Endothelial cell of umbilical vein (primary cell): ENCODE data around the gene PRKCZ. TPM values are rescaled to one million over a fixed set of nuclear protein-coding genes. Genes with fewer than 3 reads are reported as not detected.

Source experiments
- BruUV-seq: library from RNA; stranded (reverse); fragments of 400-500 nt; replicated peaks from 2 replicates; lab custom pipeline; 2021; lab: Mats Ljungman, UMichigan
- CTCF ChIA-PET: fragments of 300-600, 350-600 bp; sonication (Branson Sonifier 250); formaldehyde crosslinking; loops from one replicate; lab custom pipeline; 2021; ENCODE audit warnings: antibody characterized with exemption, inconsistent platforms; lab: Charles Lee
- POLR2A ChIA-PET: fragments of 300-600, 350-600 bp; sonication (Branson Sonifier 250); formaldehyde crosslinking; loops from one replicate; lab custom pipeline; 2021; ENCODE audit warnings: antibody characterized with exemption, inconsistent platforms; lab: Charles Lee
- DNase-seq: peaks from one replicate; pipeline ENCODE4 v3.0.0-alpha.2; 2011; ENCODE audit warnings: low read depth, low spot score
- FAIRE-seq: peaks from 2 replicates; lab custom pipeline; 2011; peaks lifted over from hg19 to GRCh38; lab: Jason Lieb, UNC
- H2AFZ ChIP-seq: 2 replicates; pipeline ENCODE4 v1.6.0; 2012; ENCODE audit warnings: low read depth, low read length, control low read depth, inconsistent platforms
- H3K27ac ChIP-seq: 2 replicates; pipeline ENCODE4 v1.5.1; 2011; ENCODE audit warnings: low read depth, mild to moderate bottlenecking, control low read depth, low read length, moderate library complexity; ENCODE audit not compliant: insufficient read depth
- H3K27me3 ChIP-seq, 2 experiments: 2 replicates each; pipeline versions ENCODE4 v1.6.0 to v1.6.1; 2011; ENCODE audit warnings: low read length in 2 of 2, mixed read lengths in 1 of 2; ENCODE audit not compliant: control insufficient read depth in 2 of 2, insufficient read depth in 2 of 2
- H3K36me3 ChIP-seq, 2 experiments: 2 replicates in 1 of 2; 3 replicates in 1 of 2; pipeline ENCODE4 v1.5.1; 2011; ENCODE audit warnings: low read length in 2 of 2, mild to moderate bottlenecking in 1 of 2, moderate library complexity in 1 of 2; ENCODE audit not compliant: control insufficient read depth in 2 of 2, insufficient read depth in 2 of 2; ENCODE audit errors: extremely low read depth in 1 of 2
- H3K4me1 ChIP-seq: 3 replicates; pipeline ENCODE4 v1.5.1; 2011; ENCODE audit warnings: mild to moderate bottlenecking, low read length; ENCODE audit not compliant: control insufficient read depth, insufficient read depth; ENCODE audit errors: extremely low read depth
- H3K4me2 ChIP-seq: 2 replicates; pipeline ENCODE4 v1.6.1; 2011; ENCODE audit warnings: low read length, control low read depth, mixed read lengths; ENCODE audit not compliant: insufficient read depth
- H3K4me3 ChIP-seq, 3 experiments: fragments of 200-600 bp in 1 of 3; sonication (generic), shearing (Covaris generic) in 1 of 3; replicated peaks in 1 of 3; 2 replicates each; pipeline ENCODE4 v1.5.1; 2011 to 2016; ENCODE audit warnings: control low read depth in 3 of 3, low read length in 3 of 3, mild to moderate bottlenecking in 2 of 3, inconsistent platforms in 1 of 3, low read depth in 1 of 3, moderate library complexity in 1 of 3; ENCODE audit not compliant: insufficient read depth in 1 of 3
- H3K79me2 ChIP-seq: 2 replicates; pipeline ENCODE4 v1.6.0; 2012; ENCODE audit warnings: low read length, inconsistent platforms; ENCODE audit not compliant: control insufficient read depth, insufficient read depth
- H3K9ac ChIP-seq: replicated peaks from 2 replicates; pipeline ENCODE3; 2011; ENCODE audit warnings: low read length, control low read depth; ENCODE audit not compliant: insufficient read depth; ENCODE audit errors: extremely low read depth
- H3K9me1 ChIP-seq: replicated peaks from 3 replicates; pipeline ENCODE4 v1.6.0; 2011; ENCODE audit warnings: mild to moderate bottlenecking, low read length; ENCODE audit not compliant: control insufficient read depth, insufficient read depth; ENCODE audit errors: extremely low read depth
- H3K9me3 ChIP-seq: replicated peaks from 2 replicates; pipeline ENCODE4 v1.5.1; 2012; ENCODE audit warnings: low read length, inconsistent platforms; ENCODE audit not compliant: control insufficient read depth, insufficient read depth
- H4K20me1 ChIP-seq: replicated peaks from 2 replicates; pipeline ENCODE3; 2011; ENCODE audit warnings: mild to moderate bottlenecking, low read length; ENCODE audit not compliant: control insufficient read depth, insufficient read depth; ENCODE audit errors: extremely low read depth
- CTCF ChIP-seq, 2 donors: IDR thresholded peaks; 1 replicate in 1 of 2; 2 replicates in 1 of 2; pipeline ENCODE4 v1.5.1; 2011; ENCODE audit warnings: low read length in 2 of 2, mild to moderate bottlenecking in 2 of 2, moderate library complexity in 2 of 2, control low read depth in 1 of 2, inconsistent platforms in 1 of 2, low read depth in 1 of 2; ENCODE audit not compliant: insufficient read depth in 1 of 2; ENCODE audit errors: extremely low read depth in 1 of 2
- EZH2 ChIP-seq: IDR thresholded peaks from 2 replicates; pipeline ENCODE4 v1.6.1; 2012; ENCODE audit warnings: borderline replicate concordance, low read depth, mild to moderate bottlenecking, moderate library complexity, low read length, inconsistent platforms; ENCODE audit not compliant: severe bottlenecking
- FOS ChIP-seq: IDR thresholded peaks from 2 replicates; pipeline ENCODE4 v1.6.1; 2011; ENCODE audit warnings: mild to moderate bottlenecking, low read length, moderate library complexity, borderline replicate concordance; ENCODE audit not compliant: insufficient read depth
- GATA2 ChIP-seq: IDR thresholded peaks from 2 replicates; pipeline ENCODE4 v1.7.0; 2011; ENCODE audit warnings: low read depth, mild to moderate bottlenecking, moderate library complexity, mixed read lengths, low read length; ENCODE audit not compliant: insufficient read length, insufficient read depth
- JUN ChIP-seq: IDR thresholded peaks from 2 replicates; pipeline ENCODE4 v1.6.1; 2011; ENCODE audit warnings: borderline replicate concordance, low read depth; ENCODE audit not compliant: insufficient read length, insufficient read depth
- MAX ChIP-seq: IDR thresholded peaks from 2 replicates; pipeline ENCODE4 v1.6.1; 2011; ENCODE audit not compliant: insufficient read depth, insufficient read length
- MYC ChIP-seq: IDR thresholded peaks from one replicate; pipeline ENCODE4 v1.6.1; 2011; ENCODE audit warnings: mild to moderate bottlenecking, low read depth, low read length
- POLR2A ChIP-seq: IDR thresholded peaks from 2 replicates; pipeline ENCODE4 v1.6.1; 2012; ENCODE audit warnings: low read depth, mild to moderate bottlenecking, control low read depth, low read length
- POLR2AphosphoS5 ChIP-seq: IDR thresholded peaks from 2 replicates; pipeline ENCODE4 v1.6.1; 2012; ENCODE audit warnings: low read depth, mild to moderate bottlenecking, control low read depth, low read length, moderate library complexity; ENCODE audit not compliant: insufficient read depth
- dilution Hi-C: fragments of 300-500 bp; cut with MboI; formaldehyde crosslinking; loops from one replicate; pipeline ENCODE4 v1.15.0; 2019; ENCODE audit warnings: low sequenced_read_pairs; ENCODE audit not compliant: extremely low pct_ligation_motif_present
- intact Hi-C: fragments of 100-400 bp; cut with micrococcal nuclease; formaldehyde crosslinking; loops from one replicate; pipeline ENCODE4 v1.10.0; 2022
- polyA plus RNA-seq, 4 experiments: library from polyadenylated mRNA; depleted of rRNA in 3 of 4; stranded (reverse) in 3 of 4; unstranded in 1 of 4; fragments of >200 nt; gene quantifications; 2 replicates each; pipeline versions ENCODE4 v1.2.1 to v1.2.3, GENCODE V29; 2011 to 2012; ENCODE audit warnings: missing spikeins in 1 of 4
- total RNA-seq: library from RNA; stranded (reverse); gene quantifications from 2 replicates; pipeline ENCODE4 v1.2.3, GENCODE V29; 2021

PRKCZ gene
- total and polyA plus RNA-seq, 2 donors (not counting 3 experiments of a cell fraction or from before 2014, with no cell fraction given), result 0.22 to 1.7 TPM

GRCh38 chr1:2072891-2073290, 22.7 kb downstream of the PRKCZ start:
- BruUV-seq, result no TSS peak
- Histone ChIP-seq H3K4me3 (no peak overlapping the region), H2AFZ (no peak overlapping the region), H4K20me1 (no peaks in the 10 kb centered on the region), H3K9me1 (no peaks in the 10 kb centered on the region), H3K9me3 (no peaks in the 10 kb centered on the region), H3K4me1 (no peaks in the 10 kb centered on the region), H3K27ac (no peak overlapping the region), H3K9ac (no peak overlapping the region), H3K4me2 (no peak overlapping the region), H3K36me3 (no peaks in the 10 kb centered on the region), H3K27me3 (no peaks in the 10 kb centered on the region), H3K79me2 (no peaks in the 10 kb centered on the region)
- DNase-seq, result no peak
- ChIA-PET POLR2A (no interaction called here), CTCF (no interaction called here)
- dilution Hi-C loops, result no loop called here
- TF ChIP-seq EZH2, result no peak
- FAIRE-seq, result no peak
- intact Hi-C loops, result no loop called here

- intact Hi-C loops, result no loop called here
- H3K9me3 ChIP-seq, result no peaks in the 10 kb centered on the region
- no peaks in the 10 kb centered on the region for H4K20me1 ChIP-seq
- ChIA-PET POLR2A (no interaction called here), CTCF (no interaction called here)
- FAIRE-seq (no peak), DNase-seq (no peak)
- no peak overlapping the region for H3K27ac ChIP-seq
- dilution Hi-C loops, result no loop called here
- no peaks in the 10 kb centered on the region for H3K9me1 ChIP-seq
- H3K79me2 ChIP-seq, result no peaks in the 10 kb centered on the region
- no peaks in the 10 kb centered on the region for H3K36me3 ChIP-seq
- TF ChIP-seq POLR2AphosphoS5 (no peak), MAX (no peak), FOS (no peak), JUN (no peak), GATA2 (no peak), CTCF (IDR thresholded peaks at IDR 0.05; ENCODE audit: extremely low read depth in 1 of 2, insufficient read depth in 1 of 2, low read depth in 1 of 2, low read length in 2 of 2) (no peak), MYC (no peak), EZH2 (no peak), POLR2A (no peak)
- H3K4me1 ChIP-seq, result no peaks in the 10 kb centered on the region
- H2AFZ ChIP-seq, result no peak overlapping the region
- no peak overlapping the region for H3K9ac ChIP-seq
- H3K4me3 ChIP-seq, result no peak overlapping the region
- no peaks in the 10 kb centered on the region for H3K27me3 ChIP-seq
- no TSS peak for BruUV-seq
- H3K4me2 ChIP-seq, result no peak overlapping the region
Measured at GRCh38 chr1:2073382-2074230, 23.4 kb downstream of the PRKCZ start.
